Measurements from ENCODE around the gene FTSJ1.
"Not testable (repeated sequence)": the region's sequence is repeated elsewhere in the genome, so short reads cannot be mapped to it uniquely, and the experiment has no call there.

The FTSJ1 gene

GRCh38 chrX:48522291-48522690 lies 46.3 kb downstream of the FTSJ1 start:
- Histone ChIP-seq H4K20me1 (ENCODE audit: insufficient read depth) (no peaks in the 10 kb centered on the region), H3K79me2 (ENCODE audit: insufficient read depth, low read depth) (peaks cover 24% of the 10 kb centered on the region), H3K4me2 (peak overlapping the region; percentile 71), H3K27me3 (ENCODE audit: insufficient read depth, low read depth) (no peaks in the 10 kb centered on the region), H3K27ac (peak overlapping the region; percentile 48), H2AFZ (ENCODE audit: low read depth) (peak overlapping the region; percentile 47; the same call in 1 of the 2 replicates), H3K4me1 (ENCODE audit: low read depth, poor library complexity, severe bottlenecking) (peaks cover 18% of the 10 kb centered on the region), H3K9ac (peak overlapping the region; percentile 71), H3K4me3 (IDR thresholded peaks at IDR 0.05; ENCODE audit: insufficient read depth, low read depth, low read length) (no peak overlapping the region), H3K36me3 (ENCODE audit: insufficient read depth) (no peaks in the 10 kb centered on the region)
- TF ChIP-seq CTCF (conservative IDR thresholded peaks at IDR 0.05; ENCODE audit: low read depth, low read length): no peak

GRCh38 chrX:48523682-48524081 lies 47.7 kb downstream of the FTSJ1 start:
- no peak for TF ChIP-seq CTCF (conservative IDR thresholded peaks at IDR 0.05; ENCODE audit: low read depth, low read length)
- H2AFZ ChIP-seq (ENCODE audit: low read depth): no peak overlapping the region
- H3K27ac ChIP-seq: no peak overlapping the region
- no peak overlapping the region for H3K9ac ChIP-seq
- no peak overlapping the region for H3K4me3 ChIP-seq (IDR thresholded peaks at IDR 0.05; ENCODE audit: insufficient read depth, low read depth, low read length)
- no peaks in the 10 kb centered on the region for H4K20me1 ChIP-seq (ENCODE audit: insufficient read depth)
- peaks cover 24% of the 10 kb centered on the region for H3K79me2 ChIP-seq (ENCODE audit: insufficient read depth, low read depth)
- no peaks in the 10 kb centered on the region for H3K36me3 ChIP-seq (ENCODE audit: insufficient read depth)
- no peak overlapping the region for H3K4me2 ChIP-seq
- H3K4me1 ChIP-seq (ENCODE audit: low read depth, poor library complexity, severe bottlenecking): peaks cover 18% of the 10 kb centered on the region
- no peaks in the 10 kb centered on the region for H3K27me3 ChIP-seq (ENCODE audit: insufficient read depth, low read depth)

DNA sequence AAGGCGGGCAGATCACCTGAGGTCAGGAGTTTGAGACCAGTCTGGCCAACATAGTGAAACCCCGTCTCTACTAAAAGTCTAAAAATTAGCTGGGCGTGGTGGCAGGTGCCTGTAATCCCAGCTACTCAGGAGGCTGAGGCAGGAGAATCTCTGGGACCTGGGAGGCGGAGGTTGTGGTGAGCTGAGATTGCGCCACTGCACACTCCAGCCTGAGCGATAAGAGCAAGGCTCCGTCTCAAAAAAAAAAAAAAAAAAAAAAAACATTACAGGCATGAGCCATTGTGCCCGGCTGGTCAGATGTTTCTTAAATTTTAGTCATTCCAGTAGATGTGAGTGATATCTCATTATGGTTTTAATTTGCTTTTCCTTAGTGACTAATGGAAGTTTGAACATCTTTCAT lies 49.9 kb downstream of the FTSJ1 start:
- H3K4me2 ChIP-seq; H4K20me1 ChIP-seq (ENCODE audit: insufficient read depth); H2AFZ ChIP-seq (ENCODE audit: low read depth); H3K27me3 ChIP-seq (ENCODE audit: insufficient read depth, low read depth); H3K4me3 ChIP-seq (IDR thresholded peaks at IDR 0.05; ENCODE audit: insufficient read depth, low read depth, low read length); H3K9ac ChIP-seq; H3K36me3 ChIP-seq (ENCODE audit: insufficient read depth); H3K27ac ChIP-seq: not testable (repeated sequence)
- H3K4me1 ChIP-seq (ENCODE audit: low read depth, poor library complexity, severe bottlenecking): peaks cover 18% of the 10 kb centered on the region
- H3K79me2 ChIP-seq (ENCODE audit: insufficient read depth, low read depth): peaks cover 24% of the 10 kb centered on the region

- Histone ChIP-seq H4K20me1 (ENCODE audit: insufficient read depth) (no peaks in the 10 kb centered on the region), H2AFZ (ENCODE audit: low read depth) (no peak overlapping the region), H3K9ac (no peak overlapping the region), H3K4me2 (no peak overlapping the region), H3K27ac (no peak overlapping the region), H3K79me2 (ENCODE audit: insufficient read depth, low read depth) (0 out of 2 replicates have a peak, but pooled peaks cover under 1% of the 10 kb centered on the region), H3K4me1 (ENCODE audit: low read depth, poor library complexity, severe bottlenecking) (peaks cover 24% of the 10 kb centered on the region), H3K36me3 (ENCODE audit: insufficient read depth) (no peaks in the 10 kb centered on the region), H3K4me3 (IDR thresholded peaks at IDR 0.05; ENCODE audit: insufficient read depth, low read depth, low read length) (no peak overlapping the region), H3K27me3 (ENCODE audit: insufficient read depth, low read depth) (no peaks in the 10 kb centered on the region)
- TF ChIP-seq CTCF (conservative IDR thresholded peaks at IDR 0.05; ENCODE audit: low read depth, low read length): no peak
Measured at GRCh38 chrX:48530736-48531135, 54.7 kb downstream of the FTSJ1 start.

DNA sequence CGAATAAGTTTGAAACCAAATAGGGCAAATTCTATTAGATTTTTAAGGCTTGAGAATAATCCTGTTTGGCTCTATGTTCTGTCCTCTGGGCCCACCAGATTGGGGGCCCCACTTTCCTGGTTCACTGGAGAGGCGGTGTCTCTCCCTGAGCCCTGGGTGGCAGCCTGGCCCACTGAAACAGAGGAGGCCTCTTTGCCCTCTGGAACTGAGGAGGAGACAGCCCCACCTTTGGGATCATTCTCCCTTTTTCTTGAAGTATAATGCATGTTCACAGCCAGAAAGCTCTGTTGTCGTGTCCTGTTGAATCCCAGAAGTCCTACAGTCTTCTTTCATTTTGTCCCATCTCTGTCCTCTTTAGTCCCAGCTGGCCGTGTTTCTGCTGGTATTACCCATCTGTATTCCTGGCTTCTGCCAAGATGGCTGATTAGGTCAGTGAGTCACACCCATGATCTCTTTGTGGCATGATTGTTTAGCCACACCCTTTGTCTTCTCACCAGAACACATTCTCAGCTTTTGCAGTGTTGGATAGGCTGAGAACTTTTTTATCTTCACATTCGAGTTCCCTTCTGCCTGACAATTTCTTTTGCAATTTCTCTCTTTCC lies 55.5 kb downstream of the FTSJ1 start:
- Histone ChIP-seq H3K9ac (no peak overlapping the region), H3K27me3 (ENCODE audit: insufficient read depth, low read depth) (no peaks in the 10 kb centered on the region), H4K20me1 (ENCODE audit: insufficient read depth) (no peaks in the 10 kb centered on the region), H3K36me3 (ENCODE audit: insufficient read depth) (no peaks in the 10 kb centered on the region), H3K27ac (peak overlapping the region; percentile 51; the same call in 1 of the 2 replicates), H3K4me3 (IDR thresholded peaks at IDR 0.05; ENCODE audit: insufficient read depth, low read depth, low read length) (no peak overlapping the region), H3K79me2 (ENCODE audit: insufficient read depth, low read depth) (no peaks in the 10 kb centered on the region), H2AFZ (ENCODE audit: low read depth) (peak overlapping the region; percentile 34), H3K4me2 (peak overlapping the region; percentile 25; the same call in 1 of the 2 replicates), H3K4me1 (ENCODE audit: low read depth, poor library complexity, severe bottlenecking) (peaks cover 29% of the 10 kb centered on the region)
- TF ChIP-seq CTCF (conservative IDR thresholded peaks at IDR 0.05; ENCODE audit: low read depth, low read length): no peak

All from KMS-11 (cell line).